Progenitor cell of endocrine pancreas (in vitro differentiated cells): ENCODE measurements around the gene DNAJC13. TPM values are rescaled to one million over a fixed set of nuclear protein-coding genes. Genes with fewer than 3 reads are reported as not detected.
A peak's percentile ranks its signal among the peaks of the same experiment; 100 is the strongest.
"Not testable (repeated sequence)": the region's sequence is repeated elsewhere in the genome, so short reads cannot be mapped to it uniquely, and the experiment has no call there.

ENCODE experiments used
- DNase-seq: peaks from one replicate; pipeline ENCODE4 v3.0.0; 2021; ENCODE audit warnings: low spot score; ENCODE audit not compliant: unreplicated experiment
- H3K27ac Mint-ChIP-seq: 2 replicates; pipeline ENCODE4 v1.8.0; 2021; ENCODE audit warnings: mild to moderate bottlenecking, moderate library complexity, mixed read lengths
- H3K27me3 Mint-ChIP-seq: 2 replicates; pipeline ENCODE4 v1.8.0; 2021; ENCODE audit warnings: mixed read lengths
- H3K36me3 Mint-ChIP-seq: 2 replicates; pipeline ENCODE4 v1.8.0; 2022; ENCODE audit warnings: mixed read lengths; ENCODE audit not compliant: insufficient read depth
- H3K4me1 Mint-ChIP-seq: 2 replicates; pipeline ENCODE4 v1.8.0; 2021; ENCODE audit warnings: low read depth, mixed read lengths
- H3K4me3 Mint-ChIP-seq: 2 replicates; pipeline ENCODE4 v1.8.0; 2021; ENCODE audit warnings: low read depth, mild to moderate bottlenecking, moderate library complexity, mixed read lengths
- H3K9me3 Mint-ChIP-seq: 2 replicates; pipeline ENCODE4 v1.8.0; 2021; ENCODE audit warnings: low read depth, mixed read lengths
- CTCF ChIP-seq: fragments of 200-600 bp; sonication (generic); IDR thresholded peaks from one replicate; pipeline ENCODE4 v1.5.0; 2021; ENCODE audit warnings: antibody characterized with exemption, mild to moderate bottlenecking; ENCODE audit not compliant: unreplicated experiment
- long read RNA-seq: library from polyadenylated mRNA; unstranded; transcript quantifications from one replicate; pipeline ENCODE4 v2.0.0, GENCODE V29; 2020
- total RNA-seq: library from RNA; stranded (reverse); gene quantifications from 2 replicates; pipeline ENCODE4 v1.2.1, GENCODE V29; 2021

DNAJC13 gene, protein sequence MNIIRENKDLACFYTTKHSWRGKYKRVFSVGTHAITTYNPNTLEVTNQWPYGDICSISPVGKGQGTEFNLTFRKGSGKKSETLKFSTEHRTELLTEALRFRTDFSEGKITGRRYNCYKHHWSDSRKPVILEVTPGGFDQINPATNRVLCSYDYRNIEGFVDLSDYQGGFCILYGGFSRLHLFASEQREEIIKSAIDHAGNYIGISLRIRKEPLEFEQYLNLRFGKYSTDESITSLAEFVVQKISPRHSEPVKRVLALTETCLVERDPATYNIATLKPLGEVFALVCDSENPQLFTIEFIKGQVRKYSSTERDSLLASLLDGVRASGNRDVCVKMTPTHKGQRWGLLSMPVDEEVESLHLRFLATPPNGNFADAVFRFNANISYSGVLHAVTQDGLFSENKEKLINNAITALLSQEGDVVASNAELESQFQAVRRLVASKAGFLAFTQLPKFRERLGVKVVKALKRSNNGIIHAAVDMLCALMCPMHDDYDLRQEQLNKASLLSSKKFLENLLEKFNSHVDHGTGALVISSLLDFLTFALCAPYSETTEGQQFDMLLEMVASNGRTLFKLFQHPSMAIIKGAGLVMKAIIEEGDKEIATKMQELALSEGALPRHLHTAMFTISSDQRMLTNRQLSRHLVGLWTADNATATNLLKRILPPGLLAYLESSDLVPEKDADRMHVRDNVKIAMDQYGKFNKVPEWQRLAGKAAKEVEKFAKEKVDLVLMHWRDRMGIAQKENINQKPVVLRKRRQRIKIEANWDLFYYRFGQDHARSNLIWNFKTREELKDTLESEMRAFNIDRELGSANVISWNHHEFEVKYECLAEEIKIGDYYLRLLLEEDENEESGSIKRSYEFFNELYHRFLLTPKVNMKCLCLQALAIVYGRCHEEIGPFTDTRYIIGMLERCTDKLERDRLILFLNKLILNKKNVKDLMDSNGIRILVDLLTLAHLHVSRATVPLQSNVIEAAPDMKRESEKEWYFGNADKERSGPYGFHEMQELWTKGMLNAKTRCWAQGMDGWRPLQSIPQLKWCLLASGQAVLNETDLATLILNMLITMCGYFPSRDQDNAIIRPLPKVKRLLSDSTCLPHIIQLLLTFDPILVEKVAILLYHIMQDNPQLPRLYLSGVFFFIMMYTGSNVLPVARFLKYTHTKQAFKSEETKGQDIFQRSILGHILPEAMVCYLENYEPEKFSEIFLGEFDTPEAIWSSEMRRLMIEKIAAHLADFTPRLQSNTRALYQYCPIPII (N-terminal part only)
- 37.3 and 43.0 TPM in 2 replicates for total RNA-seq
- long read RNA-seq, partial matches to known transcripts = 16 of 23 reads
- long read RNA-seq, other reads (novel, unspliced or antisense) = 6 of 23 reads

DNA sequence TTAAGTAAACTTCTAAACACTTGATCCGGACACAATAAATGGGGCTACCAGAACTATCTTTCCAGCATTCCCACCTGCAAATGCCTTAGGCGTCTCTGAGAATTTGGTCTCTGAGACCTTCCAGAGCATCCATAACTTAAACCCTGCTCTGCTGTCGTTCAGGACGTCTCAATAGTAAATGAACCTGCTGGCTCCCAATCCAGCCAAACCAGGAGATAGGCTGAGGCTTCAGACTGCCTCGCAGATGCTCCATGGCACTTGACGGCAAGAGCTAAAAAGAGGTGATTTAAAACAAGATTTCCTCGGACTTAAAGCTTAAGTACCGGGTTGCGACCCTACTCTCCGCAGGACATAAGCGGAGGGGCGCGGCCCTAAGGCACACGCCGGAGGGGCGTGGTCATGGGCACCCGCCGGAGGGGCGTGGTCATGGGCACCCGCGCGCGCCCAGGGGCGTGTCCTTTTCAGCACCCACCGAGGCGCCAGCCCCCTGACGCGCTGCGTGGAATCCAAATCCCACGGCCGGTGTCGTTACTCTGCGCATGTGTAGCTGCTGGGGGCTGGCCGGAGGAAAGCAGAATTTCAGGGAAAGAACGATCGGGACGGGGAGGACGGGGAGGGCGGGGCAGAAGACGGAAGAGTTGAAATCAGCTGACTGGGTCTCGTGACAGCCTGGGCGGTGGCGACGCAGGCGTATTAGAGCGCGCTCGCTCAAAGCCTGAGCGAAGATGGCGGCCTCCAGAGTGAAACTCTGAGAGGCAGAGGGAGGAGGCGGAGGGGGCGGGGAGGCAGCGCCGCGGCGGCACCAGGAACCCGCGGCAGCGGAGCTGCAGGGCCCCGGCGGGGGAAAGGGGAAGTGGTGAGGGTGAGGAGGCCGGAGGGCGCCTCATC is at the start of gene DNAJC13:
Gene DNAJC13, plus strand, starts transcription at position 696 of the 888 bp plus-strand sequence. CDS start 17,049 bp downstream, outside the sequence.
- H3K27me3 Mint-ChIP-seq = no peaks in the 10 kb centered on the region
- no peak for TF ChIP-seq CTCF
- peak; percentile 78 for DNase-seq
- peak within 1 kb of the TSS; percentile 98 for H3K27ac Mint-ChIP-seq
- H3K4me1 Mint-ChIP-seq = peaks cover 40% of the 10 kb centered on the region
- H3K36me3 Mint-ChIP-seq = no peaks in the 10 kb centered on the region
- H3K4me3 Mint-ChIP-seq = peak within 1 kb of the TSS; percentile 99
- no peaks in the 10 kb centered on the region for H3K9me3 Mint-ChIP-seq

GRCh38 chr3:132368515-132368914 is 48.8 kb upstream of the DNAJC13 start:
- Mint-ChIP-seq H3K27me3 (no peaks in the 10 kb centered on the region), H3K36me3 (no peaks in the 10 kb centered on the region), H3K9me3 (no peaks in the 10 kb centered on the region), H3K4me1 (no peaks in the 10 kb centered on the region), H3K27ac (no peak overlapping the region), H3K4me3 (no peak overlapping the region)
- no peak for DNase-seq
- TF ChIP-seq CTCF = no peak

GRCh38 chr3:132368962-132369361 is 48.3 kb upstream of the DNAJC13 start:
- Mint-ChIP-seq H3K27me3 (no peaks in the 10 kb centered on the region), H3K4me3 (no peak overlapping the region), H3K9me3 (no peaks in the 10 kb centered on the region), H3K4me1 (no peaks in the 10 kb centered on the region), H3K27ac (no peak overlapping the region), H3K36me3 (no peaks in the 10 kb centered on the region)
- TF ChIP-seq CTCF = no peak
- DNase-seq = no peak

DNA sequence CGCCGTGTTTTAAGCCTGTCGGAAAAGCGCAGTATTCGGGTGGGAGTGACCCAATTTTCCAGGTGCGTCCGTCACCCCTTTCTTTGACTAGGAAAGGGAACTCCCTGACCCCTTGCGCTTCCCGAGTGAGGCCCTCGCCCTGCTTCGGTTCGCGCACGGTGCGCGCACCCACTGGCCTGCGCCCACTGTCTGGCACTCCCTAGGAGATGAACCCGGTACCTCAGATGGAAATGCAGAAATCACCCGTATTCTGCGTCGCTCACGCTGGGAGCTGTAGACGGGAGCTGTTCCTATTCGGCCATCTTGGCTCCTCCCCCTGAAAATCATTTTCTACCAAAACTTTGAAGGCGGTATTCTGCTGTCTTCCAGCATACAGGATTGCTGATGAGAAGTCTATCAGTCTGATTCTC is 40.4 kb upstream of the DNAJC13 start:
- not testable (repeated sequence) for H3K36me3 Mint-ChIP-seq, H3K4me1 Mint-ChIP-seq, DNase-seq, H3K27me3 Mint-ChIP-seq
- Mint-ChIP-seq H3K4me3 (peak overlapping the region; percentile 91), H3K27ac (peak overlapping the region; percentile 97), H3K9me3 (peaks cover 19% of the 10 kb centered on the region)
